ENCODE results near the gene IGF1R. TPM values are rescaled to one million over a fixed set of nuclear protein-coding genes. Genes with fewer than 3 reads are reported as not detected.

Gene IGF1R
- total RNA-seq, 4 donors from 2014 or later: 49.4 to 239 (median 109) TPM

GRCh38 chr15:99006146-99006545, 357.8 kb downstream of the IGF1R start:
- no peak overlapping the region for H3K27ac ChIP-seq
- WGBS, 2 donors (ENCODE audit: low coverage in 1 of 2): 66 to 81% methylated on average over 6 to 9 of the region's 9 CpGs
- no peaks in the 10 kb centered on the region for H3K4me1 ChIP-seq
- in situ Hi-C loops (cut with MboI; ENCODE audit: low pct_ligation_motif_present in 1 of 4, low pct_unique_long_range_greater_than_20kb in 1 of 4, low sequenced_read_pairs in 3 of 4) (no loop called here), intact Hi-C loops (cut with DNase I; ENCODE audit: low total_unique reads) (no loop called here)
- no peaks in the 10 kb centered on the region for H3K36me3 ChIP-seq
- no peaks in the 10 kb centered on the region for H3K9me3 ChIP-seq
- TF ChIP-seq CTCF (IDR thresholded peaks at IDR 0.05) (no peak), POLR2AphosphoS5 (IDR thresholded peaks at IDR 0.05) (no peak), EP300 (IDR thresholded peaks at IDR 0.05; ENCODE audit: low read depth) (no peak)
- H3K27me3 ChIP-seq: no peaks in the 10 kb centered on the region
- no peak for DNase-seq
- no peak overlapping the region for H3K4me3 ChIP-seq

GRCh38 chr15:99006904-99007495, 358.7 kb downstream of the IGF1R start:
- Histone ChIP-seq H3K4me1 (no peaks in the 10 kb centered on the region), H3K36me3 (no peaks in the 10 kb centered on the region), H3K27ac (no peak overlapping the region), H3K4me3 (no peak overlapping the region), H3K27me3 (no peaks in the 10 kb centered on the region), H3K9me3 (no peaks in the 10 kb centered on the region)
- TF ChIP-seq EP300 (IDR thresholded peaks at IDR 0.05; ENCODE audit: low read depth) (no peak), POLR2A (IDR thresholded peaks at IDR 0.05) (no peak), CTCF (IDR thresholded peaks at IDR 0.05) (no peak), POLR2AphosphoS5 (IDR thresholded peaks at IDR 0.05) (no peak)
- in situ Hi-C loops (cut with MboI; ENCODE audit: low pct_ligation_motif_present in 1 of 4, low pct_unique_long_range_greater_than_20kb in 1 of 4, low sequenced_read_pairs in 3 of 4) (no loop called here), intact Hi-C loops (cut with DNase I; ENCODE audit: low total_unique reads) (no loop called here)
- WGBS, 2 donors (ENCODE audit: low coverage in 1 of 2): 91 to 93% methylated on average over 8 to 17 of the region's 17 CpGs
- no peak for DNase-seq

DNA sequence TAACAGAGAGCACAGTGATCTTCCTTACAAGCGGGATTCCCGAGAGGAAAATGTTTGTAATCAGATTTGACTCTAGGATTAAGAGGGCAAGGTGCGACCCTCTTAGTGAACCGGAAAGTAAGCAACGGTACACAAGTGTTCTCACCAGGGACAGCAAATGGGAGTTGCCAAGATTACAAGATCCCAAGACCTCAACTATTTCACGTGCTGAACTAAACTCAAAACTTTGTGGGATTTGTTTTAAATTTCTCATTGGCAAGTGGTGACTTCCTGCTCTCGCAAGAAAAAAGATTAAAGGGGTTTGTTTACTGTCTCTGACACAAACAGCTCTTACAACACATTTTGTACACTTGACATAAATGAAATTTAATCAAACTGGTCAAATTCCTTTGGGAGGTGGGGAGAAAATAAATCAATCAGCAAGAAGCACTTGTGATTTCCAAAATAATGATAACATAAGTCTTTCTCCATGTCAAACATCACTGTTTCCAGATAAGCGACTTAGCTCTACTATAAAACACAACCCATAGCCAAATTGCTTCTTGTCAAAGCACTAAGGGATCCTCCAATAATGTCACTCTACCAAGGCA, 361.5 kb downstream of the IGF1R start:
- intact Hi-C loops (cut with DNase I; ENCODE audit: low total_unique reads) (no loop called here), in situ Hi-C loops (cut with MboI; ENCODE audit: low pct_ligation_motif_present in 1 of 4, low pct_unique_long_range_greater_than_20kb in 1 of 4, low sequenced_read_pairs in 3 of 4) (no loop called here)
- TF ChIP-seq CTCF (IDR thresholded peaks at IDR 0.05) (no peak), EP300 (IDR thresholded peaks at IDR 0.05; ENCODE audit: low read depth) (no peak), POLR2AphosphoS5 (IDR thresholded peaks at IDR 0.05) (no peak), POLR2A (IDR thresholded peaks at IDR 0.05) (no peak)
- Histone ChIP-seq H3K27me3 (peaks cover under 1% of the 10 kb centered on the region), H3K4me3 (no peak overlapping the region), H3K27ac (no peak overlapping the region), H3K4me1 (peaks cover 0 to 5% (median under 1%) of the 10 kb centered on the region in 4 donors), H3K9me3 (no peaks in the 10 kb centered on the region), H3K36me3 (no peaks in the 10 kb centered on the region)
- DNase-seq: no peak
- 50 to 53% methylated on average over 8 of the region's 8 CpGs for WGBS, 2 donors (ENCODE audit: low coverage in 1 of 2)

DNA sequence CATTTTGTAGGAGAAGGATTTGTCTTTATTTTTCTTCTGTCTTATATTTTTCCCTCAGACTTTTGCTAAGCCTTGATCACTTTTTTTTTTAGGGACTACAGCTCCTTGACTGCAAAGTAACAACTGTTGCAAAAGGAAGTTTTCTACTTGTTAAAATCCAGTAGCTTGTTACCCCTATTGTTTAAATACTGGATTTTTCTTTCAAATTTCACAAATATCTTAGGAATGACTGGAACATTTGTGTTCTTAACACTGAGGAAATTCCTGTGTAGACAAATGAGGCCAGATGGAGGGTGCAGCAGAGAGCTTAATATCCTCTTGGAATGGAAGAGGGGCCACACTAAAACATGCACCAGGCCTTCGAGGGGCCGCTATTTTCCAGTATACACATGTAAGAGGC, 362.4 kb downstream of the IGF1R start:
- 79 to 80% methylated on average over 2 of the region's 2 CpGs for WGBS, 2 donors (ENCODE audit: low coverage in 1 of 2)

More for the DNA sequence above, 362.4 kb downstream of the IGF1R start:
- no peak for DNase-seq
- no peak for TF ChIP-seq POLR2AphosphoS5 (IDR thresholded peaks at IDR 0.05)
- no peak for TF ChIP-seq EP300 (IDR thresholded peaks at IDR 0.05; ENCODE audit: low read depth)
- no peak for TF ChIP-seq CTCF (IDR thresholded peaks at IDR 0.05)
- TF ChIP-seq POLR2A (IDR thresholded peaks at IDR 0.05): no peak
- no peak overlapping the region for H3K27ac ChIP-seq
- peaks cover 4 to 14% (median 9%) of the 10 kb centered on the region in 4 donors for H3K4me1 ChIP-seq
- intact Hi-C loops (cut with DNase I; ENCODE audit: low total_unique reads): no loop called here
- H3K36me3 ChIP-seq: no peaks in the 10 kb centered on the region
- H3K27me3 ChIP-seq: peaks cover 10% of the 10 kb centered on the region
- H3K9me3 ChIP-seq: no peaks in the 10 kb centered on the region
- no peak overlapping the region for H3K4me3 ChIP-seq
- in situ Hi-C loops (cut with MboI; ENCODE audit: low pct_ligation_motif_present in 1 of 4, low pct_unique_long_range_greater_than_20kb in 1 of 4, low sequenced_read_pairs in 3 of 4): no loop called here

Small RNAs within 50 kb of the gene (small RNA-seq; reads per million reads assigned to genes)
- 0 to 0.35 (median 0.26) reads per million in 4 donors for gene MIR4714

Measured in transverse colon (tissue), 4 donors.